GM21619 (cell line): ENCODE results near the gene YBX3.

Source experiments
- ATAC-seq: cut with Tn5 transposase; IDR thresholded peaks from one replicate; pipeline ENCODE4 v1.9.1; 2021; ENCODE audit not compliant: unreplicated experiment

Gene YBX3

DNA sequence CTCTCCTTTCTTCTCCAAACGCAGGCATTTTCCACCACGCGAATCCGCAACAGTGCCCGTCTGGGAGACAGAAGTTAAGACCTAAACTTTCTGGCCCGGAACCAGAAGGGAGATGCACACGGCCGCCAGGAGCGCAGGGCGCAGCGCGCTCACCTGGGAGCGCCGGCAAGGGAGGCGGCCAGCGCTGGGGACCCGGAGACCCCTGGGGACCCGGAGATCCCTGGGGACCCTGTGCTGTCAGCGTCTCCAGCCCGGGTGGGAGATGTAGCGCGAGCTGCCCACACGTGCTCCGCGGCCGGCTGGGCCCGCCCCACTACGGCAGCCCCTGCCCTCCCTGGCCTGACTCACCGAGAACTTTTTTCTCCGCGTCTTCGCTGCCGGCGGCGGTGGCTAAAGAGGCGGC is 620 bp downstream of the YBX3 start:
- peak; percentile 40 for ATAC-seq

GRCh38 chr12:10721651-10722501 is 1.2 kb downstream of the YBX3 start:
- ATAC-seq, result peak; percentile 32

DNA sequence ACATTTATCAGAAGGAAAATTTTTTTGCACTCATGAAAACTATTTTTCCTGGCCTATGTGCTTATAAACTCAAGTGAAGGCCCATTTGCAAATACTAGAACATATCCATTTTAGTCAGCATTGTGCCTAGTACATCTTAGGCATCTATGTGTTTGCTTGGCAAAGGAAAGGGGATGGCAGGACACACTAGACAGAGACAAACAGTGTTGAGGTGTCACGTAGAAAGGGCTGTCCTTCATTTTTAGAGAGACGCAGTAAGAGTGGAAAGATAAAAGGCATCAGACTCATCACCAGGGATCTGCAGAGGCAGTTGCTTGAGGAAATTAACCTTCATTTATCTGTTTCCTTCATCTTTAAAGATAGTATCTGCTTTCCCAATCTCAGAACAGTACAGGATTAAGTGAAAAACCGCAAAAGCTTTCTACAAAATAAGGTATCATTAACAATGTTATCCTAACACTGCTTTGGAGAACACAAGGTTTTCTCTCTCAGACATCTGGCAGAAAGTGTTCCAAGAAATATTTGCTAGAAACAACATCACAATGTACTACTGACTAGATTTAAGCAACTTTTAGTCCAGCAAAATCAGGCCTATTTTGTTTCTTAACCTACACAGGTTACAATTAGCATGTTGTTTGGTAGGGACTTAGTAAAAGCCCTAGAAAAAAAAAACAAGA is 2.0 kb downstream of the YBX3 start:
- no peak for ATAC-seq

DNA sequence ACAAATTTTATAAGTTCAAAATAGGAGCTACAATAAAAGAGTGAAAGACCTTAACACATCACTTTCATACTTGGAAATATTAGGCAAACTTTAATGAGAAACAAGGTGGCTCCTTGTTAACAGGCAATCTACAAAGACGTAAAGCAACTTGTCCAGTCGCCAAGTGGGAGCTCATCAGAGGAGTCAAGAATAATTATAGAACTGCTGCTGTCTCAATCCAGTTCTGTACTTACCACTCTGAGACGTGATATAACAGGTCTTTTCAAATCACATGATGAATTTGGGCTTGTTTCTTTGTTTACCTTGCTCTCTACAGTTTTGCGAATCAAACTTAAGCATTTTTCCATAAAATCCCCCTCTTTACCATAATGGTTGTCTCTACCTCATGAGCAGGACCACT is 3.6 kb downstream of the YBX3 start:
- no peak for ATAC-seq

DNA sequence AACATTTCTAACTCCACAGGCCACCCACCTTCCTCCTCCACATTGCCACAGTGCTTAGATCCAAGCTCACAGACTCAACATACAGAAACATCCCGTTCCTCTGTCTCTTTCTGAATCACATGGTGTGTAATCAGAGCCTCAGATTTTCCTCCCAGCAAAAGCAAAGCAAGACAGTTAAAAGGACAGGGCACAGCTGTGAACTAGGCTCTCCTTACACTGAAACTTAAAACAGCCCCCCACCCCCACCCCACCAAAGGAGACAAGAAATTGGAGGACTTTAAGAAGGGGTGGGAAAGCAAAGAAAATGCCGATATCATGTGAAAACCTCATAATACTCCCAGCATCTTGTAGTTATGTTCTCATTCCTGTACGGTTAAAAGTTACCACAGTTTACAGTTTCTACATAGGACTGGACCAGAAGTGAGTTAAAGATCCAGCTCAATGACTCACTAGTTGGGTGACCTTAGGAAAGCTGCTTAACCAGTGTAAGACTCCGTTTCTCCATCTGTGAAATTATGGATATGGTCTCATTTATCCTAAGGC is 4.8 kb downstream of the YBX3 start:
- ATAC-seq, result no peak

DNA sequence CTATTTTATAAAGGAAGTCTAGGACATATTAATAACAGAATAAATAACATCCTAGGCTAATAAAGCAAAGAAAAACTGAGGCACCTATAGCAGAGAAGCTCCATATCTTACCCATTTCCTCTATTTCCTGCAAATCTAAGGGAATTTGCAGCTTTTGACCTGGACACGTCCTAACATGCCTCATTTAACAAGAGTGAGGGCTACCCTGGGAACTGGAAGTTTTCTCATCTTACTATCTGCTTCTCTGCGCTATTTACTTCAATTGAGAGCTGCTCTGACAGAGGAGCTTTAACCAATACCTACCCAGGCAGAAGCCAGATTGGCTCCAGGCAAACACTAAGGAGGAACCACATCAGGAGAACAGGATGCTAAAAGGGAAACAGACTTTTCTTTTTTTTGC is 5.7 kb downstream of the YBX3 start:
- no peak for ATAC-seq

DNA sequence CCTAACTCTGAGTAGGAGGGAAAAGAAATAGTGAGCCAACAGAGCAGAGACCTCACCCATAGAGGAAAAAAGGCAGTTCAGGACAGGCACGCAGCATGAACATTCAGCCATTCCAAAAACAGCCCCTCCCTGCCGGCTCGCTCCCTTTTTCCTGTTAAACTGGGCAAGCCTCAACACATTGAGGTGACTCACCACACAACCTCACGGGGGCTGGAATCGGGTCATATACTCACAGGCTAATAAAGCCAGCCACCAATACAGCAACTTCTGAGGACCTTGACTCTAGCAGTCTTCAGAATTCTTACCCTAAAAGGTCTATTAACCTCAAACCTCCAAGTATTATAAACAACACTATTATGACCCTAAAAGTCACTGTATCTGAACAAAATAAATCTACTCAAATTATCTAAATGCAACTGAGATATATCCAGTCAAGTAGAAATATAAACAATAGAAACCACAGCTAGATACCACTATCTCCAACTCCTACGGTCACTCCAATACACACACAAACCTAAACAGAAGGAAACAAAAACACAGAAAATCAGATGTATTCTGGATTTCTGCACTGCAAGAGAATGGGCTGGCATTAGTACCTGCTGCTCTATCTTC is 6.3 kb downstream of the YBX3 start:
- no peak for ATAC-seq

DNA sequence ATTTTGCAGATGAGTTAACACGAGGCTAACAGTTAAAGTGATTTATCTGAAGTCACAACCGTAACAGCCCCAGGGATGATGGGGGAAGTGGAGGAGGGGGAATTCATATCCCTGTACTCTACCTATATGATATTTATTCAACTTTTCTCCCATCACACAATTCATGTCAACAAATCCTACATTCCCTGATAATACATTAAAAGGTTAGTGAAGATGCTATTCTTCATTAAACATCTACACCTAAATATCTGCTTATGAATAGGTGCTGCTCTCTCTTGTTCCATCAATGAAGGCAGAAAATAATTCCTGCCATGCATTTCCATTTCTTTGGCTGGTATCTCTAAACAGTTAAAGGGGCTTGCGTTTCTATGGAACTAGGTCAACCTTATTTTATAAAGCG is 6.8 kb downstream of the YBX3 start:
- no peak for ATAC-seq

- no peak for ATAC-seq
Observed at GRCh38 chr12:10715491-10715890, 7.6 kb downstream of the YBX3 start.

- ATAC-seq, result no peak
Observed at GRCh38 chr12:10709808-10710207, 13.3 kb downstream of the YBX3 start.

DNA sequence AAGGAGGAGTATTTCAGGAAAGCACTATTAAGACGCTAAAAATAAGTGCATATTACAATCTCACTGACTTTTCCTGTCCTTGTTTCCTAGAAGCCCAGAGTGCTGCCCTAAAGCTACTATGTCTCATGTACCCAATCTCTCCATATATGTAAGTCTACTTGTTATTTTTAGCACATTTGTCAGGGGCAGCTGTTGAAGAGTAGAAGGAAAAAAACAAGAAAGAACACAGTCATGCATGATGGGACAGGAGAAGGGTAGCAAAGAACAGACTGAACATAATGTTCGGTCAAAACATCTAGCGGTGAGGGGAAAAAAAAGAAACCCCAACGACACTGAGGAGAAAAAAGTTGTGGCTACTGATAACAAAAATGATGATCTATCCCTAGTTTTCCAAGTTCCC is 14.3 kb downstream of the YBX3 start:
- ATAC-seq, result no peak

- ATAC-seq, result no peak
Observed at GRCh38 chr12:10705655-10706054, 17.5 kb downstream of the YBX3 start.

DNA sequence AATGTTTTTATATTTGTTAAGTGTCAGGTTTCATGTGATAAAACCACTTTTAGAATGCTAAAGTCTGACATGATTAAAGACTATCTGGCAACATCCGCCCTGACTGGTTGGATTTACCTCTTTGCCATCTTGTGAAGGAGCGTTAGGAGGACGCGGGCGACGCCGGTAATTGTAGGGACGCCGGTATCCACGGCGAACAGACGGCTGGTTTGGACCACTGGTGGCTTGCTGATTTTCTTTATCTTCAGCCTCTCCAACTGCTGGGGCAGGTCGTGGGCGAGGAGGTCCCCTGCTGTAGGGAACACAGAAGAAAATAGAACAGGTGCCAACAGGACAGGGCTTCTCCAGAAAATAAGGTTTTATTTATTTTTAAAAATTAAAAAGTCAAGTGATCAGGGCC is 21.3 kb downstream of the YBX3 start:
- no peak for ATAC-seq

- peak; percentile 80 for ATAC-seq
Observed at GRCh38 chr12:10701131-10701681, 21.9 kb downstream of the YBX3 start.

DNA sequence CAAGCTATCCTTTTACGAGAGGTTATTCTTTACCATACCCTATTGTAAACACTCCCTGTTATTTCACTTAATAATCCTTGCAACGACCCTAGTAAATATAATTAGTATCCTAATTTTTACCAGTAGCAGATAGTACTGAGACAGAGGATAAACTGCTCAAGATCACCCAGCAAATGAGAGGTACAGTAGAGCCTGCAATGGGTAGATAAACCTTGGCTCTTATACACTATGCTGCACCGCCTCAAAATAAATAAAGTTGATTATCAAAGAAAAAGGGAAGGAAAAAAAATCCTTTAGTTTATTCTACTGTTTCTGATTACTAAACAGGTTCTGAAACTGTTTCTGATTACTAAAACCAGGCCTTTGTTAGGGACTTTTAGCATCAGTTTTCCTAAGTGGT is 22.5 kb downstream of the YBX3 start:
- peak; percentile 5 for ATAC-seq

DNA sequence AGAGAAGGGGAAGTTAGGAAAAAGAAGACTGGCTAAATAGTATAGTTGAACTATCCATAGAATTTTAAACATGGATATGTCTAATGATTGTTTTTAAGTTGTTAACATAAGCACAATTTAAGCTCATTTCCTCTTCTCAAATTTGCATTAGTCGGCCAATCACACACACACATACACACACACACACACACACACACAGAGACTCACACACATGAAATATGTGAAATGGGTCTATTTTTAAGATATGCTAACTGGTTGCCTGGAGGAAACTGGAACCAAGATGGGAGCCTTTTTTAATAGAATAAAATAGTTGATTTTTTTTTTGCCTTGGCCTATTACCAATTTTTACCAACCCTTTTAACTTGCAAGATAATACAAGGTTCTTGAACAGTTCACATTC is 25.3 kb downstream of the YBX3 start:
- ATAC-seq, result no peak

DNA sequence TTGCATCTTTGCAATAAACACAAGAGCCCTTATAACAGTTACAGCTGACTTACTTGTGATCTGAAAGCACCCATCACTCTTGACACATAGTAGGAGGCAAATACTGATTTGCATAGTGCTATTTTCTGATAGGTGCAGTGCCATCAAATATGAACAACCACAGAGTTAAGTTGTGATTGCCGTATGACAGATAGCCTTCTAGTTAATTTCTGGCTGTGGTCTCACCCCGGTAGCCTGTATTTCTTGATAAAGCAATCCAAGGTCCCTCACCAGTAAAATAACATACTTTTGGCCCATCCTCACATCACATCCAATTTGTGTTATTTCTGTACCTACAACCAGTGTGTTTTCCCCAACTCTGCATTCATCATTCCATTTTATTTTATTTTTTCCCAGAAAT is 26.0 kb downstream of the YBX3 start:
- no peak for ATAC-seq

DNA sequence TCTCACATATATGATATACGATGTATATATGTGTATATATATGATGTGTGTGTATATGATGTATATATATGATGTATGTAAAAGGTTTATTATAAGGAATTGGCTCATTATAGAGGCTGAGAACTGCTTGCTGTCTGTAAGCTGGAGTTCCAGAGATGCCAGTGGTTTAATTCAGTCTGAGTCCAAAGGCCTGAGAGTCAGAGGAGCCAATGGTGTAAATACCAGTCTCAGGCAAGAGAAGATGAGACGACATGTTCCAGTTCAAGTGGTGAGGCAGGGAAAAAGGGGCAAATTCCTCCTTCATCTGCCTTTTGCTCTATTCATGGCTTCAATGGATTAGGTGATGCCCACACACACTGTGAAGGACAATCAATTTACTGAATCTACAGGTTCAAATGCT is 32.2 kb downstream of the YBX3 start:
- ATAC-seq, result no peak

DNA sequence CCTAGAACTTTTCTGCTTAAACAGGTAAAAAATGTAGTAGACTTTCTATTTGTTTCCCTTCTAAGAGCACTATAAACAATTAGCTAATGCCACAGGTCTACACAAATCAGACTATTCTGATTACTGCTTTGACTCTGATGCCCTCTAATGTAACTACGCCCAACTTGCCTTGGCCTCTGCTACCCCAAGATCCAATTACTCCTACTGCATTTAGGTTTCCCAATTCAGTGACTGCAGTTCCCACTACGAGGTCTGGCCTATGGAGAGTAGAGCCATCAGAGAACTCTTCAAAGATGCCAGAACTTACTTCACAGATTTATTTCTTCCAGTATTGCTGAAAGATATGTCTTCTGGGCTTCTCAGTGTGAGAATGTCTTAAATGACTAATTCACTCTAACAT is 34.0 kb downstream of the YBX3 start:
- ATAC-seq, result no peak

DNA sequence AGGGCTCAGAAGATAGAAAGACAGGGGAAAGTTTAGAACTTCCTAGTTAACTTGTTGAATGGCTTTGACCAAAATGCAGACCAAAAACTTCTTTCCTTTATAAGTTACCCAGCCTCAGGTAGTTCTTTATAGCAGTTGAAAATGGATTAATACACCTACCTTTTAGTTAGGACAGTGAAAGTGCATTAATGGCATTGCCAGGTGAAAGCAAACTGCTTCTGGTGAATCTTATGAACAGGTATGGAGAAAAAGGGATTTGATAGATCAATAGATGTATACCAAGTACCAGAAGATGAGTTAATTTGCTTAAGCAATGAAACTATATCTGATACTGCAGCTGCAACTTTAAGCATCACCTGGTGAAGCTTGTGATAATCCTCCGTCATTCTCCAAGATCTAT is 35.1 kb downstream of the YBX3 start:
- ATAC-seq, result no peak

- ATAC-seq, result no peak
Observed at GRCh38 chr12:10673659-10674384, 49.3 kb downstream of the YBX3 start, which contains the start of gene STYK1. TSS of gene STYK1 (minus strand) at chr12:10674052. CDS start at chr12:10634618, 39,434 bp downstream.
